ENCODE measurements around the gene FGD4. TPM values are rescaled to one million over a fixed set of nuclear protein-coding genes. Genes with fewer than 3 reads are reported as not detected.

FGD4 gene
- total RNA-seq, 1 donor from 2014 or later, result 1.8 TPM

- H3K27ac Mint-ChIP-seq, result no peak overlapping the region
- H3K4me3 Mint-ChIP-seq, result peak overlapping the region; percentile 11
- CTCF ChIA-PET, result interaction anchor here (1.1 kb wide), 1 partner anchor 59 kb away, joined by 4 read pairs; no protein-coding TSS in a partner anchor
- intact Hi-C loops (cut with micrococcal nuclease), result no loop called here
- TF ChIP-seq CTCF (IDR thresholded peaks at IDR 0.05), result no peak
- no peak for DNase-seq
- H3K27me3 Mint-ChIP-seq, result peaks cover 10% of the 10 kb centered on the region
- peaks cover 2% of the 10 kb centered on the region for H3K36me3 Mint-ChIP-seq (ENCODE audit: low read depth)
- peaks cover 11% of the 10 kb centered on the region for H3K4me1 Mint-ChIP-seq
- ATAC-seq (ENCODE audit: low read depth), result no peak
- no peaks in the 10 kb centered on the region for H3K9me3 Mint-ChIP-seq
- POLR2A ChIA-PET, result interaction anchor here (0.6 kb wide), 1 partner anchor 9 kb away, joined by 3 read pairs; no protein-coding TSS in a partner anchor
Observed at GRCh38 chr12:32397696-32398095, 1.7 kb upstream of the FGD4 start.

- no peak overlapping the region for H3K27ac Mint-ChIP-seq
- peaks cover 11% of the 10 kb centered on the region for H3K4me1 Mint-ChIP-seq
- no peak for ATAC-seq (ENCODE audit: low read depth)
- CTCF ChIA-PET, result interaction anchor here (1.1 kb wide), 1 partner anchor 58 kb away, joined by 4 read pairs; no protein-coding TSS in a partner anchor
- no peaks in the 10 kb centered on the region for H3K9me3 Mint-ChIP-seq
- POLR2A ChIA-PET, result no interaction called here
- intact Hi-C loops (cut with micrococcal nuclease), result no loop called here
- peaks cover 2% of the 10 kb centered on the region for H3K36me3 Mint-ChIP-seq (ENCODE audit: low read depth)
- no peak for DNase-seq
- no peak overlapping the region for H3K4me3 Mint-ChIP-seq
- no peak for TF ChIP-seq CTCF (IDR thresholded peaks at IDR 0.05)
- H3K27me3 Mint-ChIP-seq, result peaks cover 9% of the 10 kb centered on the region
Observed at GRCh38 chr12:32398181-32398580, 1.2 kb upstream of the FGD4 start.

- peaks cover 8% of the 10 kb centered on the region for H3K27me3 Mint-ChIP-seq
- no peak for DNase-seq
- H3K4me1 Mint-ChIP-seq, result peaks cover 11% of the 10 kb centered on the region
- intact Hi-C loops (cut with micrococcal nuclease), result no loop called here
- no peak for TF ChIP-seq CTCF (IDR thresholded peaks at IDR 0.05)
- H3K36me3 Mint-ChIP-seq (ENCODE audit: low read depth), result peaks cover 2% of the 10 kb centered on the region
- ATAC-seq (ENCODE audit: low read depth), result no peak
- H3K27ac Mint-ChIP-seq, result no peak overlapping the region
- POLR2A ChIA-PET, result no interaction called here
- peak overlapping the region; percentile 95 for H3K4me3 Mint-ChIP-seq
- CTCF ChIA-PET, result interaction anchor here (1.1 kb wide), 1 partner anchor 58 kb away, joined by 4 read pairs; no protein-coding TSS in a partner anchor
- no peaks in the 10 kb centered on the region for H3K9me3 Mint-ChIP-seq
Observed at GRCh38 chr12:32398816-32399369, 465 bp upstream of the FGD4 start.

- CTCF ChIA-PET, result no interaction called here
- Mint-ChIP-seq H3K36me3 (ENCODE audit: low read depth) (peaks cover 2% of the 10 kb centered on the region), H3K9me3 (no peaks in the 10 kb centered on the region), H3K27ac (no peak overlapping the region), H3K4me1 (peaks cover 11% of the 10 kb centered on the region), H3K27me3 (peaks cover 8% of the 10 kb centered on the region), H3K4me3 (peak overlapping the region; percentile 95)
- DNase-seq (no peak), ATAC-seq (ENCODE audit: low read depth) (no peak)
- POLR2A ChIA-PET, result interaction anchor here (1.0 kb wide), 1 partner anchor 355 kb away, joined by 4 read pairs; the partner anchor contains the start of gene YARS2
- intact Hi-C loops (cut with micrococcal nuclease), result no loop called here
- TF ChIP-seq CTCF (IDR thresholded peaks at IDR 0.05), result no peak
Observed at GRCh38 chr12:32400114-32400672, 835 bp downstream of the FGD4 start.

- CTCF ChIA-PET, result no interaction called here
Observed at GRCh38 chr12:32400866-32401265, 1.5 kb downstream of the FGD4 start.

More at GRCh38 chr12:32400866-32401265, 1.5 kb downstream of the FGD4 start:
- Mint-ChIP-seq H3K27me3 (peaks cover 8% of the 10 kb centered on the region), H3K27ac (no peak overlapping the region), H3K36me3 (ENCODE audit: low read depth) (peaks cover 2% of the 10 kb centered on the region), H3K4me3 (no peak overlapping the region), H3K9me3 (no peaks in the 10 kb centered on the region), H3K4me1 (peaks cover 11% of the 10 kb centered on the region)
- POLR2A ChIA-PET, result no interaction called here
- intact Hi-C loops (cut with micrococcal nuclease), result no loop called here
- no peak for DNase-seq
- no peak for ATAC-seq (ENCODE audit: low read depth)
- TF ChIP-seq CTCF (IDR thresholded peaks at IDR 0.05), result no peak

Measured in activated B cell treated with CpG ODN at 0.5 μM for 24 hours (primary cell).